Nephron progenitor cell (in vitro differentiated cells): ENCODE data around the gene MRTO4.

ENCODE experiments used
- DNase-seq: peaks from one replicate; pipeline ENCODE4 v3.0.0; 2021
- H3K27ac Mint-ChIP-seq: 2 replicates; pipeline ENCODE4 v1.8.0; 2021; ENCODE audit warnings: mild to moderate bottlenecking, moderate library complexity, mixed read lengths
- H3K27me3 Mint-ChIP-seq: 2 replicates; pipeline ENCODE4 v1.8.0; 2021; ENCODE audit warnings: mild to moderate bottlenecking, low read depth, mixed read lengths; ENCODE audit not compliant: poor library complexity
- H3K36me3 Mint-ChIP-seq: 2 replicates; pipeline ENCODE4 v1.8.0; 2021; ENCODE audit warnings: low read depth, mixed read lengths
- H3K4me1 Mint-ChIP-seq: 2 replicates; pipeline ENCODE4 v1.8.0; 2021; ENCODE audit warnings: mixed read lengths
- H3K4me3 Mint-ChIP-seq: 2 replicates; pipeline ENCODE4 v1.8.0; 2021; ENCODE audit warnings: mild to moderate bottlenecking, moderate library complexity, mixed read lengths
- H3K9me3 Mint-ChIP-seq: 2 replicates; pipeline ENCODE4 v1.8.0; 2021; ENCODE audit warnings: mild to moderate bottlenecking, moderate library complexity, mixed read lengths
- TF ChIP-seq, protein P1 (sequence below): fragments of 200-600 bp; sonication (generic); IDR thresholded peaks from 2 replicates; pipeline ENCODE4 v1.5.0; 2021; ENCODE audit warnings: antibody characterized with exemption

The MRTO4 gene

DNA sequence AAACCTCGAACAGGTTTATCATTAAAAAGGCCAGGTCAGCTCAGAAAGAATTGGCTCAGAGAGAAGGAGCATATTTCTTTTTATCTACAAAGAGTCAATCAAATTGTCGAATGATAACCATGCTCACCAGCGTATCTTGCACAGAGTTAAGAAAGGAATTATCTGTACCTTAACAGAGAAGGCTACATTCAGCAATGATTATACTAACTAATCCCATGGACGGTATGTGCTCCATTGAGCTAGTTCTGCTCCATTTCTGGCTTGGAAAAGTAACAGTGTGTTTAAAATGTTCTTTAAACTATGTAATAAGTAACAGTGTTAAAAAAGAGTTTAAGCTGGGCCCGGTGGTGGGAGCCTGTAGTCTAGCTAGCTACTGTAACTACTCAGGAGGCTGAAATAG lies 45.8 kb upstream of the MRTO4 start:
- H3K27me3 Mint-ChIP-seq, result no peaks in the 10 kb centered on the region
- no peaks in the 10 kb centered on the region for H3K36me3 Mint-ChIP-seq
- no peak for DNase-seq
- H3K4me1 Mint-ChIP-seq, result peaks cover 34% of the 10 kb centered on the region
- no peak overlapping the region for H3K4me3 Mint-ChIP-seq
- H3K9me3 Mint-ChIP-seq, result no peaks in the 10 kb centered on the region
- TF ChIP-seq, protein P1, sequence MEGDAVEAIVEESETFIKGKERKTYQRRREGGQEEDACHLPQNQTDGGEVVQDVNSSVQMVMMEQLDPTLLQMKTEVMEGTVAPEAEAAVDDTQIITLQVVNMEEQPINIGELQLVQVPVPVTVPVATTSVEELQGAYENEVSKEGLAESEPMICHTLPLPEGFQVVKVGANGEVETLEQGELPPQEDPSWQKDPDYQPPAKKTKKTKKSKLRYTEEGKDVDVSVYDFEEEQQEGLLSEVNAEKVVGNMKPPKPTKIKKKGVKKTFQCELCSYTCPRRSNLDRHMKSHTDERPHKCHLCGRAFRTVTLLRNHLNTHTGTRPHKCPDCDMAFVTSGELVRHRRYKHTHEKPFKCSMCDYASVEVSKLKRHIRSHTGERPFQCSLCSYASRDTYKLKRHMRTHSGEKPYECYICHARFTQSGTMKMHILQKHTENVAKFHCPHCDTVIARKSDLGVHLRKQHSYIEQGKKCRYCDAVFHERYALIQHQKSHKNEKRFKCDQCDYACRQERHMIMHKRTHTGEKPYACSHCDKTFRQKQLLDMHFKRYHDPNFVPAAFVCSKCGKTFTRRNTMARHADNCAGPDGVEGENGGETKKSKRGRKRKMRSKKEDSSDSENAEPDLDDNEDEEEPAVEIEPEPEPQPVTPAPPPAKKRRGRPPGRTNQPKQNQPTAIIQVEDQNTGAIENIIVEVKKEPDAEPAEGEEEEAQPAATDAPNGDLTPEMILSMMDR, result no peak
- H3K27ac Mint-ChIP-seq, result no peak overlapping the region

DNA sequence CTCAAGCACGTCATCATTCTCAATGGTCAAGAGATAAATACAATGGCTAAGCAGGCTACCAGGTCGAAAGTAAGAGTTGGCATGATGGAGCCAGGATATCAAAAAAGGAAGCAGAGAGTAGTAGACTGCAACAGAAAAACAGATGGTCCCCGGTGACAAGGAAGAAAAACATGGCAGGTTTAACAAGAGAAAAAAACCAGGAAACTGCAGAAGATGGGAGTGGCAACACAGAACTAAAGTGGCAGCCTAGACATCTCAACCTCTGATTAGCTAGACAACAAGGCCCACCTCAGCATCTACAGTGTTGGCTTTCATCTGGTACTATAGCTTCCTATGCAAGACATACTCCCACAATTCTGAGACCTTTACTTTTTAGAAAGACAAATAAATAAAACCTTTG lies 44.7 kb upstream of the MRTO4 start:
- peaks cover 45% of the 10 kb centered on the region for H3K4me1 Mint-ChIP-seq
- H3K4me3 Mint-ChIP-seq, result peak overlapping the region; percentile 43
- DNase-seq, result no peak
- H3K27me3 Mint-ChIP-seq, result no peaks in the 10 kb centered on the region
- TF ChIP-seq, protein P1, result no peak
- peak overlapping the region; percentile 65 for H3K27ac Mint-ChIP-seq
- H3K9me3 Mint-ChIP-seq, result no peaks in the 10 kb centered on the region
- H3K36me3 Mint-ChIP-seq, result no peaks in the 10 kb centered on the region

GRCh38 chr1:19208710-19209438 lies 42.7 kb upstream of the MRTO4 start:
- no peak for DNase-seq
- peaks cover 4% of the 10 kb centered on the region for H3K36me3 Mint-ChIP-seq
- H3K4me1 Mint-ChIP-seq, result peaks cover 56% of the 10 kb centered on the region
- peak overlapping the region; percentile 89 for H3K4me3 Mint-ChIP-seq
- no peaks in the 10 kb centered on the region for H3K9me3 Mint-ChIP-seq
- TF ChIP-seq, protein P1, result no peak
- H3K27me3 Mint-ChIP-seq, result no peaks in the 10 kb centered on the region
- H3K27ac Mint-ChIP-seq, result peak overlapping the region; percentile 96

DNA sequence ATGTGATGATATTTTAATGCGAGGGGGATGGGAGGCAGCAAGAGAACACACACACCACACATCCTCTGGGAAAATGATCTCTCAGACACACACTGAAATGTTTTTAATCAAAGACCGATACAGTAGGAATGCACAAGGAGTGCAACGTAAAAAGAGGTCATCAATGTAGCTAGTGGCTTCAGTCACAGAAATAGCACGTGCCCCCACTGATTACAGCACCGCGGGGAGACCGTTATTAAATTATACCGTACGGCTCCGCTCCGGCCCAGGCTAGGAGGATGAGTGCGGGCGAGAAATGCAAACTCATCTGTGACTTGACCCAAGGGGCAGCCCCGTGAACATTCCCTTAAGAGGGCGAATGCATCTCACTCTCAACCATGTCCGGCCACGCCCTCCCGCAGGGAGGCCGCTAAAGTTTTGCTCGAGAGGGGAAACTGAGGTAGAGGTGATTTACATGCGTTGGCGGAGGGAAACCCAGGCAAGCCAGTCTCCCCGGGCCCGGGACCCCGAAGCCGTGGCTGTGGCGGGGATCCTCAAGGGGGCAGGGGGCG lies 42.1 kb upstream of the MRTO4 start:
- H3K4me1 Mint-ChIP-seq, result peaks cover 56% of the 10 kb centered on the region

GRCh38 chr1:19209990-19210771 lies 41.4 kb upstream of the MRTO4 start, which contains the start of gene UBR4:
Gene UBR4 (minus strand): TSS chr1:19210266. CDS start chr1:19210248, 18 bp downstream.
- Mint-ChIP-seq H3K4me3 (peak within 1 kb of the TSS; percentile 89), H3K27me3 (no peaks in the 10 kb centered on the region), H3K9me3 (no peaks in the 10 kb centered on the region), H3K27ac (peak within 1 kb of the TSS; percentile 96), H3K36me3 (peaks cover 14% of the 10 kb centered on the region), H3K4me1 (peaks cover 56% of the 10 kb centered on the region)
- TF ChIP-seq, protein P1, result no peak
- peak; percentile 97 for DNase-seq

More for the DNA sequence above, 42.1 kb upstream of the MRTO4 start:
- DNase-seq, result peak; percentile 48
- Mint-ChIP-seq H3K9me3 (no peaks in the 10 kb centered on the region), H3K4me3 (peak overlapping the region; percentile 89), H3K27me3 (no peaks in the 10 kb centered on the region), H3K36me3 (peaks cover 11% of the 10 kb centered on the region), H3K27ac (peak overlapping the region; percentile 96)
- TF ChIP-seq, protein P1, result no peak
